Measurements from ENCODE around the gene GPR153.

DNA sequence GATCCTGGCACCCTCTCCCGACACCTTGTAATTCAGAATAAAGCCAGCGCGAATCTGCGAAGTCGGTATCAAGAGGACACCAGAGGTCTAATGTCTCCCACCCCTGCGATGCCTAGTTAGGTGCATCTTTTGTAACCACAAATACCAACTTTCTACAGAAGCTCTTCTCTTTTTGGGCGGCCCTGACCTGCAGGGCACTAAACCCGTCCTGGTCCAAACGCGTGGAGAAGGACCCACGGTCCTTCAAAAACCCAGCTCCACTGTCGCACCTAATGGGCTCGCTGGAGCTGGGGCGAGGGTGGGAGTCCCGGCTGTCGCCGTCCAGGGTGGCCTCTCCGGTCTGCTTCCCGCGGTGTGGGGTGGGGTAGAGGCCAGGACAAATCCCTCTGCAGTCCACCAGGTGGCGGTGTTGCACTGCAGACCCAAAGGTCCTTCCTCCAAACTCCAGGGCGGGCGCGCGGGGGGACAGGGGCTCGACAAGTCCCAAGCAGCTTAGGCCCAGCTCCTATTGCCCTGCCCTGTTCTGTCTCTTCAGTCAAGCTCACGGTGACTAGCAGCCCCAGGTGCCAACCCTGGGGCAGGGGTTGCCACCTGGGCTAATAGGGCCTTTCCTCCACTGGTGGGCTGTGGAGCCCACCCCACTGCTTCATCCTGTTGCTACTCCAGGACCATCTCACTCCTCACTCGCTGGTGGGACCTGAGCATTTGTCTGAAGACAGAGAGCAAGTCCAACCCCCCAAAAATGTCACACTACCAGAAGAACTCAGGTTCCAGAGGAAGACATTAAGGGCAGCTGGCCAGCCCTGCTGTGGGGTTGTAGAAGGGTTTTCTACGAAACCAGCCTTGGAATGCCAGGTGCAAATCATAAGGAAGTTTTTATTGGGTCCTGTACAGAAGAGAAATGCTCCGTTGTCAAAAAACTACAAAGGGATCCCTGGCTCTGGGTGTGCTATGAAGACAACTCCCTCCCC, 14.1 kb downstream of the GPR153 start:
- TF ChIP-seq, protein P1, sequence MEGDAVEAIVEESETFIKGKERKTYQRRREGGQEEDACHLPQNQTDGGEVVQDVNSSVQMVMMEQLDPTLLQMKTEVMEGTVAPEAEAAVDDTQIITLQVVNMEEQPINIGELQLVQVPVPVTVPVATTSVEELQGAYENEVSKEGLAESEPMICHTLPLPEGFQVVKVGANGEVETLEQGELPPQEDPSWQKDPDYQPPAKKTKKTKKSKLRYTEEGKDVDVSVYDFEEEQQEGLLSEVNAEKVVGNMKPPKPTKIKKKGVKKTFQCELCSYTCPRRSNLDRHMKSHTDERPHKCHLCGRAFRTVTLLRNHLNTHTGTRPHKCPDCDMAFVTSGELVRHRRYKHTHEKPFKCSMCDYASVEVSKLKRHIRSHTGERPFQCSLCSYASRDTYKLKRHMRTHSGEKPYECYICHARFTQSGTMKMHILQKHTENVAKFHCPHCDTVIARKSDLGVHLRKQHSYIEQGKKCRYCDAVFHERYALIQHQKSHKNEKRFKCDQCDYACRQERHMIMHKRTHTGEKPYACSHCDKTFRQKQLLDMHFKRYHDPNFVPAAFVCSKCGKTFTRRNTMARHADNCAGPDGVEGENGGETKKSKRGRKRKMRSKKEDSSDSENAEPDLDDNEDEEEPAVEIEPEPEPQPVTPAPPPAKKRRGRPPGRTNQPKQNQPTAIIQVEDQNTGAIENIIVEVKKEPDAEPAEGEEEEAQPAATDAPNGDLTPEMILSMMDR (IDR thresholded peaks at IDR 0.05 in 8 of 11, conservative IDR thresholded peaks at IDR 0.05 in 3 of 11) = peak; percentile 85 to 98 (median 95)
- TF ChIP-seq POLR2A (IDR thresholded peaks at IDR 0.05) = no peak
